Astrocyte (in vitro differentiated cells and primary cell): ENCODE results near the gene DHDH. TPM values are rescaled to one million over a fixed set of nuclear protein-coding genes. Genes with fewer than 3 reads are reported as not detected.

Experiments
- DNase-seq: peaks from one replicate; pipeline ENCODE4 v3.0.0-alpha.2; 2010; ENCODE audit warnings: low read depth
- FAIRE-seq: peaks from 2 replicates; lab custom pipeline; 2011; peaks lifted over from hg19 to GRCh38; lab: Jason Lieb, UNC
- H2AFZ ChIP-seq: 2 replicates; pipeline ENCODE4 v1.6.0; 2012; ENCODE audit warnings: low read depth, low read length, inconsistent platforms
- H3K27ac ChIP-seq: 2 replicates; pipeline ENCODE4 v1.5.1; 2011; ENCODE audit warnings: low read depth, low read length, inconsistent platforms
- H3K27me3 ChIP-seq: 2 replicates; pipeline ENCODE4 v1.6.0; 2011; ENCODE audit warnings: low read length, inconsistent platforms; ENCODE audit not compliant: insufficient read depth
- H3K36me3 ChIP-seq: 2 replicates; pipeline ENCODE4 v1.5.1; 2011; ENCODE audit warnings: low read length, inconsistent platforms; ENCODE audit not compliant: insufficient read depth
- H3K4me1 ChIP-seq: 2 replicates; pipeline ENCODE4 v1.5.1; 2011; ENCODE audit warnings: low read length, inconsistent platforms; ENCODE audit not compliant: insufficient read depth
- H3K4me2 ChIP-seq: 2 replicates; pipeline ENCODE4 v1.6.0; 2012; ENCODE audit warnings: low read length, inconsistent platforms
- H3K4me3 ChIP-seq: 2 replicates; pipeline ENCODE4 v1.5.1; 2011; ENCODE audit warnings: low read depth, mild to moderate bottlenecking, low read length, inconsistent platforms; ENCODE audit not compliant: insufficient read depth
- H3K79me2 ChIP-seq: 2 replicates; pipeline ENCODE4 v1.6.0; 2012; ENCODE audit warnings: mild to moderate bottlenecking, low read length, inconsistent platforms; ENCODE audit not compliant: insufficient read depth
- H3K9ac ChIP-seq: 2 replicates; pipeline ENCODE4 v1.6.0; 2012; ENCODE audit warnings: mild to moderate bottlenecking, low read length, inconsistent platforms
- H3K9me3 ChIP-seq: 2 replicates; pipeline ENCODE4 v1.5.1; 2012; ENCODE audit warnings: low read depth, mild to moderate bottlenecking, low read length, inconsistent platforms; ENCODE audit not compliant: insufficient read depth
- H4K20me1 ChIP-seq: 2 replicates; pipeline ENCODE4 v1.6.0; 2012; ENCODE audit warnings: low read length, inconsistent platforms; ENCODE audit not compliant: insufficient read depth
- H3K27ac Mint-ChIP-seq: one replicate; pipeline ENCODE4 v1.8.0; 2021; ENCODE audit warnings: mild to moderate bottlenecking, mixed read lengths; ENCODE audit not compliant: unreplicated experiment
- H3K27me3 Mint-ChIP-seq: one replicate; pipeline ENCODE4 v1.8.0; 2021; ENCODE audit warnings: low read depth, mixed read lengths; ENCODE audit not compliant: unreplicated experiment
- H3K36me3 Mint-ChIP-seq: one replicate; pipeline ENCODE4 v1.8.0; 2021; ENCODE audit warnings: low read depth, mixed read lengths; ENCODE audit not compliant: unreplicated experiment
- H3K4me1 Mint-ChIP-seq: one replicate; pipeline ENCODE4 v1.8.0; 2021; ENCODE audit warnings: low read depth, mixed read lengths; ENCODE audit not compliant: unreplicated experiment
- H3K4me3 Mint-ChIP-seq: one replicate; pipeline ENCODE4 v1.8.0; 2021; ENCODE audit warnings: mild to moderate bottlenecking, moderate library complexity, mixed read lengths; ENCODE audit not compliant: unreplicated experiment
- H3K9me3 Mint-ChIP-seq: one replicate; pipeline ENCODE4 v1.8.0; 2021; ENCODE audit warnings: mild to moderate bottlenecking, mixed read lengths; ENCODE audit not compliant: unreplicated experiment
- CTCF ChIP-seq: IDR thresholded peaks from 2 replicates; pipeline ENCODE4 v1.5.1; 2011; ENCODE audit warnings: low read depth, mild to moderate bottlenecking, inconsistent platforms, low read length, moderate library complexity; ENCODE audit not compliant: insufficient read depth
- EZH2 ChIP-seq: IDR thresholded peaks from 2 replicates; pipeline ENCODE4 v1.6.1; 2012; ENCODE audit warnings: mild to moderate bottlenecking, low read length, inconsistent platforms; ENCODE audit not compliant: insufficient read depth
- total RNA-seq: library from RNA; stranded (reverse); gene quantifications from 2 replicates; pipeline ENCODE4 v1.2.1, GENCODE V29; 2021

Gene DHDH
- total RNA-seq, 1 donor from 2014 or later, result 0.45 TPM

DNA sequence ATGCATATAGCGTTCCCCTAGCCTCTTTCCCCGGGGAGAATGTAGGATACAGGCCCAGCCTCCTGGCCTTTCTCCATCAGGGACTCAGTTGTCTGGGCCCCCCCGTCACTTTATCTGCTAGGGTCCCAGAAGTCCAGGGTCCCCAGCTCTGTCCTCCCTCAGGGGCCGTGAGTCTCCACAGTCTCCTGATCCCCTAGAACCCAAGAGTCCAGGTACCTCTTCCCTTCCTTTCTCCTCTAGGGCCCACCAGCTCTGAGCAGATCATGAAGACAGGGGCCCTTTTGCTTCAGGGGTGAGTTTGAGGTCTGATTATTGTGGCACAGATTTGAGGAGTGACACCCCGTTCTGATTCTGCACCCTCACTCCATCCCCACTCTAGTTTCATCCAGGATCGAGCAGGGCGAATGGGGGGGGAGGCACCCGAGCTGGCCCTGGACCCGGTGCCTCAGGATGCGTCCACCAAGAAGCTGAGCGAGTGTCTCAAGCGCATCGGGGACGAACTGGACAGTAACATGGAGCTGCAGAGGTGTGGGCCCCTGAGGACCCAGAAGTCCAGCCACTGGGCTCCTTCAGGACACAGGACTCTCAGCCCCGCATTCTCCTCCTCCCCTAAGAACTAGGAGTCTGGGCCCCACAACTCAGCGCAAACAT is 21.9 kb downstream of the DHDH start:
- Mint-ChIP-seq H3K4me3 (peak overlapping the region; percentile 93), H3K36me3 (peaks cover 16% of the 10 kb centered on the region), H3K4me1 (peaks cover 19% of the 10 kb centered on the region), H3K27me3 (no peaks in the 10 kb centered on the region), H3K27ac (peak overlapping the region; percentile 96), H3K9me3 (peaks cover 3% of the 10 kb centered on the region)
- peaks cover 35% of the 10 kb centered on the region for H3K79me2 ChIP-seq
- no peak for FAIRE-seq
- H3K4me2 ChIP-seq, result peak overlapping the region; percentile 98
- H2AFZ ChIP-seq, result peak overlapping the region; percentile 81
- no peaks in the 10 kb centered on the region for H3K9me3 ChIP-seq
- no peak for DNase-seq
- H3K36me3 ChIP-seq, result peaks cover 5% of the 10 kb centered on the region
- no peaks in the 10 kb centered on the region for H3K27me3 ChIP-seq
- TF ChIP-seq CTCF (no peak), EZH2 (no peak)
- peak overlapping the region; percentile 96 for H3K9ac ChIP-seq
- peaks cover 12% of the 10 kb centered on the region for H3K4me1 ChIP-seq
- H3K27ac ChIP-seq, result peak overlapping the region; percentile 91
- H3K4me3 ChIP-seq, result peak overlapping the region; percentile 83
- H4K20me1 ChIP-seq, result no peaks in the 10 kb centered on the region

- H3K36me3 Mint-ChIP-seq, result peaks cover 17% of the 10 kb centered on the region
- no peaks in the 10 kb centered on the region for H3K27me3 Mint-ChIP-seq
- no peak overlapping the region for H3K4me2 ChIP-seq
- H3K4me3 Mint-ChIP-seq, result peak overlapping the region; percentile 27
- H4K20me1 ChIP-seq, result no peaks in the 10 kb centered on the region
- peaks cover 7% of the 10 kb centered on the region for H3K36me3 ChIP-seq
- FAIRE-seq (no peak), DNase-seq (no peak)
- H3K27ac Mint-ChIP-seq, result no peak overlapping the region
- H2AFZ ChIP-seq, result no peak overlapping the region
- H3K4me1 ChIP-seq, result peaks cover 20% of the 10 kb centered on the region
- no peaks in the 10 kb centered on the region for H3K9me3 ChIP-seq
- H3K27me3 ChIP-seq, result no peaks in the 10 kb centered on the region
- TF ChIP-seq CTCF (no peak), EZH2 (no peak)
- H3K9ac ChIP-seq, result no peak overlapping the region
- no peak overlapping the region for H3K27ac ChIP-seq
- H3K79me2 ChIP-seq, result peaks cover 35% of the 10 kb centered on the region
- no peaks in the 10 kb centered on the region for H3K9me3 Mint-ChIP-seq
- H3K4me1 Mint-ChIP-seq, result peaks cover 24% of the 10 kb centered on the region
- no peak overlapping the region for H3K4me3 ChIP-seq
Measured at GRCh38 chr19:48958006-48958405, 24.5 kb downstream of the DHDH start.
